HG03460 (cell line): ENCODE results near the gene ATXN7L2.
A peak's percentile ranks its signal among the peaks of the same experiment; 100 is the strongest.

Experiments used
- ATAC-seq: cut with Tn5 transposase; IDR thresholded peaks from one replicate; pipeline ENCODE4 v1.9.1; 2021; ENCODE audit not compliant: unreplicated experiment

Gene ATXN7L2

GRCh38 chr1:109495738-109496137 is 12.0 kb downstream of the ATXN7L2 start:
- no peak for ATAC-seq

- no peak for ATAC-seq
Measured at GRCh38 chr1:109497449-109498160, 13.9 kb downstream of the ATXN7L2 start.

DNA sequence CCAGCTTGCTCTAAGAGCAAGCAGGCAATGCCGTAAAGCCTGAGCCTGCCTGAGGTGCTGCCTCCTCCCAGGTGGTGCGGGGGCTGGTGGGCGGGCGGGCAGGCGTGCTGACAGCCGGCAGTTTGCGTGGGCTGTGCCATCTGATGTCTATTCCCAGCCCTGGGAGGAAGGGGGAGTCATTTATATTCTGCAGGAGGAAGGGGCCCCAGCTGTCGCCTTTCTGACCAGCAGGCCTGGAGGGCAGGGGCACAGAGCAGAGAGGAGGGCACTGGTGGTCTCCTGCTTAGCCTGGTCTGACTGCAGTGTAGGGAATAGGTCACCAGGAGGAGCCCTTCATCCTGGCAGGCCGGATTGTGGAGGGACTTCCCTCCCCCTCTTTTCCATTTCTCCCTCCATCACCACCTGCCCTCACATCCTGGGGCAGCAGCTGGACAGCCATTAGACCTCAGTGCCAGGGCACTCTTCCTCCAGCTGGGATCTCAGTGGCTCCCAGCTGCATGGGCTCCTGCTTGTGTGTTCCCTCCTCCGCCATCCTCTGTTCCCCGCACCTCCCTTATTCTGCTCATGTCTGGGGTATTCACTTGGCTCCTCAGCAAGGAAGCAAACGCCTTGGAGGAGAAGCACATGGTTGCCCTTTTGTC is 14.6 kb downstream of the ATXN7L2 start:
- no peak for ATAC-seq

DNA sequence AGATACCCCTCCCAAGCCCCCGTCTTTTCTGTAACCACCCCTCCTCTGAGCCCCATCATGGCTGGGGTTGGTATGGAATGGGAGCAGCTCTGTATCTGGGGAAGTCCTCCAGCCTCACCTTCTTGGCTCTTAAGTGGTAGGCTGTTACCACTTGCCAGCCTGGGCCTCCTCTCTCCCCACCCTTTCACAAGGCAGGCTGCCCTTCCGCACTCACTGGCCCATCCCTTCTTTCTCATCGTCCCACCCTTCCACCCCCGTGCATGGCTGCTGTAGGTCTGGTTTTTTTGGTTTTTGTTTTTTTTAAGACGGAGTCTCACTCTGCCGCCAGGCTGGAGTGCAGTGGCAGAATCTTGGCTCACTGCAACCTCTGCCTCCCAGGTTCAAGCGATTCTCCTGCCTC is 15.4 kb downstream of the ATXN7L2 start:
- no peak for ATAC-seq

DNA sequence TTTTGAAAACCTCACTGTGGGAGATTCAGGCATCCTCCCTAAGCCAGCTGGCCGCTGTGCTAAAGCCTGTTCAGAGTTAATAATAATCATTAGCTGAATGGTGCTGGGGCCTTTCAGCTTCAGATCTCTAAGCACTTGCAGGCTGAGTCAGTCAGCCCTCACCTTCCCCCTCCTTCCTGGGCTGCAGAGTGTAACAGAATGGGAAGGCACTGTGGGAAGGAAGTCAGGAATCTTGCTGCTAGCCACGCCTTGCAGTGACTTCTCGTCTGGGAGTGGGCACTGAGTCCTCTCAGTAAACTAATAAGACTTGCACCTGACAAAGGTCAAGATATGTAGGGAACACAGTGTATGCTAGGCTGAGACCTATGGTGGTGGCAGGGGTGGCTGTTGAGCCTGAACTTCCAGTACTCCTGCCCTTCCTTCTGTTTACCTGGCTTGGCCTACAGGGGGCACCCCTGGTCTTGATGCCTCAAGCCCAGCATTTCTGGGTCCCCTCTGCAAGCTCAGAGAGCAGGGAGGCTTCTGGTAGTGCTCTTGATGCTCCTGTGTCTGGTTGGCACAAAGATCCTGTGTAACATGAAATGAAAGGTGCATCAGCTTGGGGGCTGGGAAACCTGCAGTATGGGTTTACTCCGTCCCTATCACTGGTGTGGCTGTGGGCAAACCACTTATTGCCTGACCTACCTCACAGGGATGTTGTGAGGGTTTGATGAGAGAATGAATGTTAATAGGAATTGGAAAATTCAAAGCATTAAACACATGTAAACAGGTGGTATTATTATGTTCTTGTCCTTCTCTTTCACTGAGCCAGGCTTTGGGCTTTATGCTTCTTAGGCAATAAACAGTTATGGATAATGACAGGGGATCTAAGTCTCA is 16.2 kb downstream of the ATXN7L2 start:
- ATAC-seq = no peak

GRCh38 chr1:109500941-109501381 is 17.3 kb downstream of the ATXN7L2 start:
- no peak for ATAC-seq

DNA sequence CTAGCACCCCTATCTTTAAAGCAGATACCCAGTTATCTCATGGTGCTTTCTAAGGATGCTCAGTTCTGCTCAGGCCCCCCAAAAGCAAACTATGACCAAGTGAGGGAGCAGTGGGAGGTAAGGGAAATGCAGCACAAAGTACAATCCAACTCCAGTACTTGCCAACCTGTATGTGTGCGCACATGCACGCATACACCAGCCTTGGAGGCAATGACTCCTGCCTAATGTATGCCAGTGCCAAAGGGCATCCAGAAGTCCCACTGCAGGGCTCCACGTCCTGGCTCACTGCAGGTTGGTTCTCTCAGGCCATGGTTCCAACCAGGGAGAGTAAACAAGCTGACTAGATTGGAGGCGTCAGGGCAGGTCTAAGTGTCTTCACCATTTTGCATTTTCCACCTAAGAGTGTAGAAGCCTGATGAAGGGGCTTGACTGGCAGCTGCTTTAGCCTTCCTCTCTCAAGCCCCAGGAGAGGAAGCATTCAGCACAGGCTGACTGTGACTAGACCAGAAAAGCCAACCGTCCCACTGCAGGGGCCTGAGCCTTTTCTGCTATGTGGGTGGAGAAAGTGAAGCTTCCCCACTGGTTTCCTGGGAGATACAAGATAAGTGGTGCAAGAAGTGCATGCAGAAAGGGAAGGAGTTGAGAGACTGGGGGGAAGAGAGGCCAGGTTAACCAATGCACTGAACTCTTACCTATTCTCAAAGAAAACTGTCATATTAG is 18.1 kb downstream of the ATXN7L2 start:
- ATAC-seq = no peak

- ATAC-seq = no peak
Measured at GRCh38 chr1:109502364-109502851, 18.7 kb downstream of the ATXN7L2 start.

- ATAC-seq = no peak
Measured at GRCh38 chr1:109503935-109504334, 20.2 kb downstream of the ATXN7L2 start.

- no peak for ATAC-seq
Measured at GRCh38 chr1:109504974-109505373, 21.3 kb downstream of the ATXN7L2 start.

- ATAC-seq = no peak
Measured at GRCh38 chr1:109508001-109508872, 24.5 kb downstream of the ATXN7L2 start.

DNA sequence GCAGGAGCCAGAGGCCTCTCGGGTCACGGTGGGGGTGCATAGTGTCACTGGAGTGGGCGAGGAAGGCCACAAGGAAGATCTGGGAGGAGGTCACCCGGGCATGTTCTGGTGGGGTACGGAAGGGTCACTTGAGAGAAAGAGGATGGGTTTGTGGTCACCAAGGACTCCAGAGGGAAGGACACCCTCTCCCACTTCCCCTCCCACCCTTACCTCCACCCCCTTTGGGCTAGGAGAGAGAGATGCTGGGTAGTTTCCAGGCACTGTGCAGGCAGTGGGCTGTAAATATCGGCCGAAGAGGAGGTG is 25.1 kb downstream of the ATXN7L2 start:
- no peak for ATAC-seq

GRCh38 chr1:109509176-109510134 is 25.8 kb downstream of the ATXN7L2 start, which contains the start of gene AMIGO1:
TSS of gene AMIGO1 (minus strand) at chr1:109509727. CDS start at chr1:109508912, 815 bp downstream.
- peak; percentile 64 for ATAC-seq

DNA sequence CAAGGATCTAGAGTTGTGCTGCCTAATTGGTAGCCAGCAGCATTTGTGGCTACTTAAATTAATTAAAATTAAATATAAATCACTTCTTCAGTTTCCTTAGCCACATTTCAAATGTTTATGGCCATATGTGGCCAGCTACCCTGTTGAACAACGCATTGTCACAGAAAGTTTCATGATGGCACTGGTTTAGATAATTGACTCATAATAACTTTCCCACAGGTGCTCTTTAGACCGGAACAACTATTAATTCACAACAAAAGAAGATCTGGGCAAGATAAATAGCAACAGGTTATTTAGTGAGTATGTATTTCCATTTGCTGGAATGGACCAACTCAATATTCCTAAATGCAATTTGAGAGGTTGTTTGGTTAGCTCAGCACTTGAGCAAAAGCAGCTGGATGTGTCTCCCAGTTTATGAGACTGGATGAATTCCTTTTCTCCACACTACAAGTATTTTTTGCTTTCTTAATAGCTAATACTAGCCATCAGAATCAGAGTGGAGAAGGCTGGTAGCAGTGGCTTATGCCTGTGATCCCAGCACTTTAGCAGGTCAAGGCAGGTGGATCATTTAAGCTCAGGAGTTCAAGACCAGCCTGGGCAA is 29.5 kb downstream of the ATXN7L2 start:
- no peak for ATAC-seq

DNA sequence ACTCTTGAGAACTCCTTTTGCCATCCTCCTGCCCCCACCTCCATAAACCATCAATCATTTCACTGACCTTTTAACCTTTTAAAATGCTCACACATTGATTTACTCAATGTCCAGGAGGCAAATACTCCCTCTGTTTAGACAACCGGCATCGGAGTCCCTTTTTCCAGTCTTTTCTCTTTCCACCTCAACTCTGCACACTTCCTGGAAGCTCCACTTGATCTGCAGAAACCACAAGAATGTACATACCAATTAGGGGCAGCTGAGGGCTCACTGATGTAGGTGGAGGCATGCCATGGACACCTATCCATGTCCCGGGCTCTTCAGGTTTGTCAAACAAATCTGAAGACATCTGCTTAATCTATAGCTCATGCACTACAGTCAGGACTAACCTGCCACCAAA is 31.1 kb downstream of the ATXN7L2 start:
- no peak for ATAC-seq

GRCh38 chr1:109516872-109517271 is 33.2 kb downstream of the ATXN7L2 start:
- no peak for ATAC-seq

DNA sequence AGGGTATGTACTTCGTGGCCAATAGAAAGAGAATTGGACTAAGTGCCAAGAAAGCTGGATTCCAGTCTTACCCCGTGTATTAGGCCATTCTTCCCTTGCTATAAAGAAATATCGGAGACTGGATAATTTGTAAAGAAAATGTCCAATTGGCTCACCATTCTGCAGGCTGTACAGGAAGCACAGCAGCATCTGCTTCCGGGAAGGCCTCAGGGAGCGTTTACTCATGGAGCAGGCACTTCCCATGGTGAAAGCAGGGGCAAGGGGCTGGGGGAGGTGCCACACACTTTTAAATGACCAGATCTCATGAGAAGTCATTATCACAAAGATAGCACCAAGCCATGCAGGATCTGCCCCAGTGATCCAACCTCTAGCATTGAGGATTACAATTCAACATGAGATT is 33.6 kb downstream of the ATXN7L2 start:
- no peak for ATAC-seq
